GM23248 (cell line): ENCODE data around the gene EBLN1.

Experiments used
- EZH2 ChIP-seq: fragments of 200-600 bp; sonication (generic); IDR thresholded peaks from 2 replicates; pipeline ENCODE4 v1.6.1; 2018; ENCODE audit warnings: antibody characterized with exemption, mild to moderate bottlenecking; ENCODE audit not compliant: insufficient read depth, poor library complexity, severe bottlenecking
- EZH2phosphoT487 ChIP-seq: fragments of 200-600 bp; sonication (generic); IDR thresholded peaks from 2 replicates; pipeline ENCODE4 v1.6.1; 2018; ENCODE audit warnings: antibody characterized with exemption, moderate library complexity, mild to moderate bottlenecking, low read depth; ENCODE audit not compliant: insufficient read depth

- no peak for TF ChIP-seq EZH2phosphoT487
- no peak for TF ChIP-seq EZH2
Observed at GRCh38 chr10:22185586-22185985, 32.2 kb downstream of the EBLN1 start.
